ENCODE results near the gene PPA1.

PPA1 gene

GRCh38 chr10:70175516-70175915 is 57.7 kb downstream of the PPA1 start:
- in situ Hi-C loops (cut with MboI; ENCODE audit: low pct_unique_long_range_greater_than_20kb, low sequenced_read_pairs, unreplicated experiment): no loop called here
- no peak for DNase-seq (ENCODE audit: low spot score)
- TF ChIP-seq CTCF (IDR thresholded peaks at IDR 0.05; ENCODE audit: extremely low read depth, insufficient read depth, missing control alignments): no peak

GRCh38 chr10:70174058-70174741 is 59.0 kb downstream of the PPA1 start:
- no peak for TF ChIP-seq CTCF (IDR thresholded peaks at IDR 0.05; ENCODE audit: extremely low read depth, insufficient read depth, missing control alignments)
- no peak for DNase-seq (ENCODE audit: low spot score)
- in situ Hi-C loops (cut with MboI; ENCODE audit: low pct_unique_long_range_greater_than_20kb, low sequenced_read_pairs, unreplicated experiment): no loop called here

- TF ChIP-seq CTCF (IDR thresholded peaks at IDR 0.05; ENCODE audit: extremely low read depth, insufficient read depth, missing control alignments): no peak
- in situ Hi-C loops (cut with MboI; ENCODE audit: low pct_unique_long_range_greater_than_20kb, low sequenced_read_pairs, unreplicated experiment): no loop called here
- DNase-seq (ENCODE audit: low spot score): no peak
Measured at GRCh38 chr10:70169649-70170364, 63.4 kb downstream of the PPA1 start.

GRCh38 chr10:70169011-70169410 is 64.2 kb downstream of the PPA1 start:
- in situ Hi-C loops (cut with MboI; ENCODE audit: low pct_unique_long_range_greater_than_20kb, low sequenced_read_pairs, unreplicated experiment): no loop called here
- DNase-seq (ENCODE audit: low spot score): no peak
- TF ChIP-seq CTCF (IDR thresholded peaks at IDR 0.05; ENCODE audit: extremely low read depth, insufficient read depth, missing control alignments): no peak

GRCh38 chr10:70167246-70167645 is 66.0 kb downstream of the PPA1 start:
- no peak for TF ChIP-seq CTCF (IDR thresholded peaks at IDR 0.05; ENCODE audit: extremely low read depth, insufficient read depth, missing control alignments)
- in situ Hi-C loops (cut with MboI; ENCODE audit: low pct_unique_long_range_greater_than_20kb, low sequenced_read_pairs, unreplicated experiment): no loop called here

GRCh38 chr10:70166394-70166793 is 66.8 kb downstream of the PPA1 start:
- in situ Hi-C loops (cut with MboI; ENCODE audit: low pct_unique_long_range_greater_than_20kb, low sequenced_read_pairs, unreplicated experiment): no loop called here
- TF ChIP-seq CTCF (IDR thresholded peaks at IDR 0.05; ENCODE audit: extremely low read depth, insufficient read depth, missing control alignments): no peak
- no peak for DNase-seq (ENCODE audit: low spot score)

More at GRCh38 chr10:70167246-70167645, 66.0 kb downstream of the PPA1 start:
- no peak for DNase-seq (ENCODE audit: low spot score)

All from GM13977 (cell line).